GM12878 (cell line): ENCODE data around the gene SEMA5A. TPM values are rescaled to one million over a fixed set of nuclear protein-coding genes. Genes with fewer than 3 reads are reported as not detected.

Experiments used
- ATAC-seq: fragments of 200-7000 bp; cut with Tn5 transposase; 3 replicates; pipeline ENCODE4 v1.9.1; 2020; ENCODE audit warnings: mild to moderate bottlenecking, moderate library complexity
- BruUV-seq: library from RNA; stranded (reverse); fragments of 400-500 nt; replicated peaks from 2 replicates; lab custom pipeline; 2021; lab: Mats Ljungman, UMichigan
- CTCF ChIA-PET: fragments of 300-600 bp; sonication (Branson Sonifier 250); formaldehyde crosslinking; extraction: SDS; loops from one replicate; lab custom pipeline; 2021; ENCODE audit warnings: inconsistent platforms; lab: Yijun Ruan, JAX
- POLR2A ChIA-PET: fragments of 350-600 bp; formaldehyde crosslinking; extraction: SDS; loops from one replicate; lab custom pipeline; 2021; ENCODE audit warnings: inconsistent platforms; lab: Charles Lee
- RAD21 ChIA-PET: fragments of 300-600 bp; sonication (Branson Sonifier 250); formaldehyde crosslinking; loops from one replicate; lab custom pipeline; 2023; ENCODE audit warnings: antibody characterized with exemption; ENCODE audit not compliant: unreplicated experiment; lab: Charles Lee
- SMC1A ChIA-PET: fragments of 300-600 bp; sonication (Branson Sonifier 250); formaldehyde crosslinking; loops from one replicate; lab custom pipeline; 2023; ENCODE audit not compliant: unreplicated experiment, uncharacterized antibody; lab: Charles Lee
- DNase-seq: peaks from one replicate; pipeline ENCODE4 v3.0.0-alpha.2; 2011; ENCODE audit warnings: low read depth, low spot score
- FAIRE-seq: peaks from 3 replicates; lab custom pipeline; 2011; peaks lifted over from hg19 to GRCh38; lab: Jason Lieb, UNC
- H2AFZ ChIP-seq: 2 replicates; pipeline ENCODE4 v1.6.0; 2011; ENCODE audit warnings: low read depth, low read length, control low read depth; ENCODE audit not compliant: control insufficient read depth
- H3K27ac ChIP-seq: 2 replicates; pipeline ENCODE4 v1.5.1; 2011; ENCODE audit warnings: control low read depth; ENCODE audit not compliant: control insufficient read depth, insufficient read depth
- H3K27me3 ChIP-seq, 2 experiments: replicated peaks in 1 of 2; 2 replicates each; pipeline versions ENCODE4 v1.6.0 to v1.6.1; 2011; ENCODE audit warnings: low read length in 1 of 2; ENCODE audit not compliant: control insufficient read depth in 2 of 2, insufficient read depth in 2 of 2
- H3K36me3 ChIP-seq, 2 experiments: 2 replicates each; pipeline ENCODE4 v1.5.1; 2011; ENCODE audit warnings: low read length in 1 of 2; ENCODE audit not compliant: control insufficient read depth in 2 of 2, insufficient read depth in 2 of 2
- H3K4me1 ChIP-seq: 2 replicates; pipeline ENCODE4 v1.6.1; 2011; ENCODE audit warnings: mild to moderate bottlenecking, low read length, moderate library complexity, mixed read lengths; ENCODE audit not compliant: control insufficient read depth, insufficient read depth
- H3K4me2 ChIP-seq: 2 replicates; pipeline ENCODE4 v1.6.0; 2011; ENCODE audit warnings: control low read depth; ENCODE audit not compliant: control insufficient read depth, insufficient read depth
- H3K4me3 ChIP-seq: fragments of 200-600 bp; sonication (generic); 2 replicates; pipeline ENCODE4 v1.5.1; 2016
- H3K79me2 ChIP-seq: 2 replicates; pipeline ENCODE4 v1.6.0; 2011; ENCODE audit warnings: low read length; ENCODE audit not compliant: control insufficient read depth, insufficient read depth
- H3K9ac ChIP-seq: 2 replicates; pipeline ENCODE4 v1.8.0; 2011; ENCODE audit warnings: low read length, control low read depth, mixed read lengths; ENCODE audit not compliant: control insufficient read depth, insufficient read depth
- H3K9me3 ChIP-seq: replicated peaks from 3 replicates; pipeline ENCODE4 v1.5.1; 2011; ENCODE audit warnings: mild to moderate bottlenecking, low read length; ENCODE audit not compliant: control insufficient read depth, insufficient read depth
- H4K20me1 ChIP-seq: 2 replicates; pipeline ENCODE4 v1.6.0; 2011; ENCODE audit not compliant: control insufficient read depth, insufficient read depth
- BACH1 ChIP-seq: fragments of 450-650 bp; IDR thresholded peaks from 2 replicates; pipeline ENCODE4 v1.6.1; 2017; ENCODE audit warnings: mild to moderate bottlenecking, borderline replicate concordance
- CBFB ChIP-seq: IDR thresholded peaks from 2 replicates; pipeline ENCODE4 v1.6.1; 2016; ENCODE audit warnings: antibody characterized with exemption, low read depth
- FOXK2 ChIP-seq: fragments of 450-650 bp; IDR thresholded peaks from 2 replicates; pipeline ENCODE4 v1.6.1; 2017; ENCODE audit warnings: mild to moderate bottlenecking, moderate library complexity
- KAT2A ChIP-seq: conservative IDR thresholded peaks from 2 replicates; pipeline ENCODE4 v1.6.1; 2011; ENCODE audit warnings: low read depth, low read length; ENCODE audit not compliant: control insufficient read depth
- MXI1 ChIP-seq: fragments of 150-350 bp; IDR thresholded peaks from 2 replicates; pipeline ENCODE4 v1.6.1; 2011; ENCODE audit warnings: low read depth, mild to moderate bottlenecking, inconsistent platforms, low read length, improper control_type of control experiment
- NBN ChIP-seq: fragments of 450-650 bp; IDR thresholded peaks from 2 replicates; pipeline ENCODE4 v1.6.1; 2016
- NFYA ChIP-seq: IDR thresholded peaks from 2 replicates; pipeline ENCODE4 v1.6.1; 2011; ENCODE audit warnings: low read depth, mild to moderate bottlenecking, low read length, improper control_type of control experiment, borderline replicate concordance
- PAX5 ChIP-seq: IDR thresholded peaks from 2 replicates; pipeline ENCODE4 v1.6.1; 2011; ENCODE audit warnings: low read depth, low read length, borderline replicate concordance
- POLR2A ChIP-seq: IDR thresholded peaks from 2 replicates; pipeline ENCODE4 v1.6.1; 2011; ENCODE audit warnings: low read depth, mild to moderate bottlenecking, low read length
- SMAD1 ChIP-seq: fragments of 450-650 bp; IDR thresholded peaks from 2 replicates; pipeline ENCODE4 v1.6.1; 2018; ENCODE audit warnings: mild to moderate bottlenecking, low read depth; ENCODE audit not compliant: partially characterized antibody
- SPI1 ChIP-seq: IDR thresholded peaks from 2 replicates; pipeline ENCODE4 v1.6.1; 2011; ENCODE audit warnings: low read depth, mild to moderate bottlenecking, low read length, moderate library complexity, borderline replicate concordance; ENCODE audit not compliant: insufficient read depth
- ZZZ3 ChIP-seq: IDR thresholded peaks from 2 replicates; pipeline ENCODE4 v1.6.1; 2011; ENCODE audit warnings: low read depth; ENCODE audit not compliant: control insufficient read depth, insufficient read length
- WGBS: methylation state at CpG from one replicate; pipeline ENCODE4 v1.1.6; 2016; ENCODE audit warnings: low lambda C conversion rate; ENCODE audit not compliant: insufficient replicate concordance, insufficient coverage; ENCODE audit errors: missing lambda C conversion rate; 5-methylcytosine and 5-hydroxymethylcytosine counted together
- in situ Hi-C: fragments of 300-500 bp; cut with MboI; formaldehyde crosslinking; loops from 9 replicates; pipeline ENCODE4 v1.14.3; 2018; ENCODE audit warnings: mixed read lengths
- intact Hi-C: fragments of 100-400 bp; cut with micrococcal nuclease; formaldehyde crosslinking; loops from one replicate; pipeline ENCODE4 v1.14.2; 2022; ENCODE audit not compliant: unreplicated experiment
- polyA plus RNA-seq, 11 experiments: library from polyadenylated mRNA; depleted of rRNA in 4 of 11; unstranded in 6 of 11; stranded (reverse) in 5 of 11; fragments of >200 nt; fragmentation: Nextera tagmentation in 4 of 11; fragmentation: Illumina TruSeq in 1 of 11; extraction: Ambion mirVana in 4 of 11; extraction: Trizol in 1 of 11; gene quantifications; 1 replicate in 1 of 11; 2 replicates in 10 of 11; pipeline versions ENCODE4 v1.2.1 to v1.2.3, GENCODE V29; 2011 to 2016; ENCODE audit warnings: inconsistent platforms in 2 of 11, missing spikeins in 2 of 11, low read depth in 1 of 11
- total RNA-seq, 4 experiments: library from RNA; depleted of rRNA in 3 of 4; stranded (reverse); fragments of >200 nt in 3 of 4; fragmentation: Illumina TruSeq in 1 of 4; extraction: Trizol in 1 of 4; gene quantifications; 2 replicates each; pipeline versions ENCODE4 v1.2.1 to v1.2.3, GENCODE V29; 2013 to 2021
- TF ChIP-seq, protein P1 (sequence below): fragments of 450-650 bp; IDR thresholded peaks from 2 replicates; pipeline ENCODE4 v1.6.1; 2017; ENCODE audit warnings: mild to moderate bottlenecking, low read depth, inconsistent platforms; ENCODE audit not compliant: poor library complexity, severe bottlenecking
- TF ChIP-seq, protein P2 (sequence below): fragments of 450-650 bp; IDR thresholded peaks from 2 replicates; pipeline ENCODE4 v1.6.1; 2017; ENCODE audit warnings: mild to moderate bottlenecking, moderate library complexity
- TF ChIP-seq, protein P3 (sequence below): fragments of 450-650 bp; conservative IDR thresholded peaks from 2 replicates; pipeline ENCODE4 v1.6.1; 2017; ENCODE audit warnings: mild to moderate bottlenecking, moderate library complexity

Gene SEMA5A
- total and polyA plus RNA-seq, 10 of the 15 experiments (the other 5 are each of a cell fraction or from before 2014, with no cell fraction given), result 0.03 to 2.4 (median 0.09) TPM; not detected in 1

DNA sequence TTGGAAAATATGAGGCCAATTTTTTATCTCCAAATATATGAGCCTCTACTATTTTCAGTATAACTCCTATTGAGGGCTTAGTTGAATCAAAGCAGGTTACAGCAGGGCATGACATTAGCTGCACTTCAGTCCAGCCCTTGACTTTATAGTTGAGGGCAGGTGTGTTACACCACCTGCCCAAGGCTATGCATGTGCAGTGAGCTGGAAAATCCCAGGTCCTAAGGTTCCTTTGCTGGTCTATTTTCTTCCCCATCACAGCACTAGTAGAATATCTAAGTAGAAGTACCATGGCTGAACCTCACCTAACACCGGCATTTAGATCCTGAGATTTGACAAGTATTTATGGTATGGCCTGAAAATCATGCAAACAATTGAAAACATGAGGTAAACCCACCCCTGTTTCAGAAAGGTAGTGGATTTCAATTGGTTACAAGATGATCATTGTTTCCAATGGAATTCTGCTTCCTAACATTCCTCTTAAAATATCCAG, 201.1 kb downstream of the SEMA5A start (continued):
- TF ChIP-seq, protein P1, sequence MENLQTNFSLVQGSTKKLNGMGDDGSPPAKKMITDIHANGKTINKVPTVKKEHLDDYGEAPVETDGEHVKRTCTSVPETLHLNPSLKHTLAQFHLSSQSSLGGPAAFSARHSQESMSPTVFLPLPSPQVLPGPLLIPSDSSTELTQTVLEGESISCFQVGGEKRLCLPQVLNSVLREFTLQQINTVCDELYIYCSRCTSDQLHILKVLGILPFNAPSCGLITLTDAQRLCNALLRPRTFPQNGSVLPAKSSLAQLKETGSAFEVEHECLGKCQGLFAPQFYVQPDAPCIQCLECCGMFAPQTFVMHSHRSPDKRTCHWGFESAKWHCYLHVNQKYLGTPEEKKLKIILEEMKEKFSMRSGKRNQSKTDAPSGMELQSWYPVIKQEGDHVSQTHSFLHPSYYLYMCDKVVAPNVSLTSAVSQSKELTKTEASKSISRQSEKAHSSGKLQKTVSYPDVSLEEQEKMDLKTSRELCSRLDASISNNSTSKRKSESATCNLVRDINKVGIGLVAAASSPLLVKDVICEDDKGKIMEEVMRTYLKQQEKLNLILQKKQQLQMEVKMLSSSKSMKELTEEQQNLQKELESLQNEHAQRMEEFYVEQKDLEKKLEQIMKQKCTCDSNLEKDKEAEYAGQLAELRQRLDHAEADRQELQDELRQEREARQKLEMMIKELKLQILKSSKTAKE, result no peak
- TF ChIP-seq ZZZ3 (no peak), PAX5 (no peak), KAT2A (no peak), FOXK2 (no peak), POLR2A (no peak)

DNA sequence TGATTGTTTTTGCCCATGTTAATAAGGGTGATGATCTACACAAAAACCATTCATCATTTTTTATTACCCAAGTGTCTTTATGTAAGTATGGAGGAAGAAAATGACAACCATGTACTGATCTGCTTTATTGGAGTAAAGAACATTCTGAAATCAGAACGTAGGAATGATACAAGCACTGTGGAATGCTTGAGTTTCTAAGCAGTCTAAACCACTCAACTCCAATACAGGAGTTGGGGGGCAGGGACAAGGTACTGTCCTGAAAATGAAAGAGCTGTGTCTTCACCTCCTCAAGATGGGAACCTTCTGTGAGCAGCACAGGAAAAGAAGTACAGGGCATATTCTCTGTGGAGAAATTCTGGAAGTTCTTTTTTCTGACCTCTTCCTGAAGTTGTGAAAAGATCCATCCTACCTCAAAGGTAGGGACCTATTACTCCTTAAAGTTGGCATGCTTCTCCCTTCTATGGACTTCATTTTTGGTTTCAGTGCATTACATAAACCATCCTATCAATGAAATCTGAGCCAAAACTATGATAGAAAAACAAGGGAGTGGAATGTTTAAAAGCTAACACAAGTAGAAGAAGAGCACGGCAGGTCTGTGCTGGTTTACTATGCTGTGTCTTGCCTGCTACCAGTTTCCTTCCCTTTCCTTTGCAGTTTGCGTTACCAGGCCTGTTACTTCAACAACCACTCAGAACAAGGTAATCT, 202.6 kb downstream of the SEMA5A start:
- no peak overlapping the region for H3K27ac ChIP-seq
- 30% methylated on average over 3 of the region's 3 CpGs for WGBS
- RAD21 ChIA-PET, result no interaction called here
- no peaks in the 10 kb centered on the region; a peak in 1 of 4 replicates for H3K27me3 ChIP-seq
- no peak for FAIRE-seq
- DNase-seq, result no peak
- no peak overlapping the region for H3K9ac ChIP-seq
- no peaks in the 10 kb centered on the region for H3K36me3 ChIP-seq
- H3K9me3 ChIP-seq, result no peaks in the 10 kb centered on the region; the same call in 2 of the 3 replicates
- in situ Hi-C loops, result no loop called here
- no peaks in the 10 kb centered on the region for H3K79me2 ChIP-seq
- no peak overlapping the region for H2AFZ ChIP-seq
- CTCF ChIA-PET, result no interaction called here
- H4K20me1 ChIP-seq, result no peaks in the 10 kb centered on the region
- no TSS peak for BruUV-seq
- no peak overlapping the region for H3K4me3 ChIP-seq
- intact Hi-C loops, result no loop called here
- POLR2A ChIA-PET, result no interaction called here
- ATAC-seq, result no peak
- no peaks in the 10 kb centered on the region for H3K4me1 ChIP-seq
- SMC1A ChIA-PET, result no interaction called here
- no peak overlapping the region for H3K4me2 ChIP-seq
- TF ChIP-seq CBFB (no peak), SMAD1 (no peak), MXI1 (no peak), BACH1 (no peak), NBN (no peak), NFYA (no peak), SPI1 (no peak)
- TF ChIP-seq, protein P2, sequence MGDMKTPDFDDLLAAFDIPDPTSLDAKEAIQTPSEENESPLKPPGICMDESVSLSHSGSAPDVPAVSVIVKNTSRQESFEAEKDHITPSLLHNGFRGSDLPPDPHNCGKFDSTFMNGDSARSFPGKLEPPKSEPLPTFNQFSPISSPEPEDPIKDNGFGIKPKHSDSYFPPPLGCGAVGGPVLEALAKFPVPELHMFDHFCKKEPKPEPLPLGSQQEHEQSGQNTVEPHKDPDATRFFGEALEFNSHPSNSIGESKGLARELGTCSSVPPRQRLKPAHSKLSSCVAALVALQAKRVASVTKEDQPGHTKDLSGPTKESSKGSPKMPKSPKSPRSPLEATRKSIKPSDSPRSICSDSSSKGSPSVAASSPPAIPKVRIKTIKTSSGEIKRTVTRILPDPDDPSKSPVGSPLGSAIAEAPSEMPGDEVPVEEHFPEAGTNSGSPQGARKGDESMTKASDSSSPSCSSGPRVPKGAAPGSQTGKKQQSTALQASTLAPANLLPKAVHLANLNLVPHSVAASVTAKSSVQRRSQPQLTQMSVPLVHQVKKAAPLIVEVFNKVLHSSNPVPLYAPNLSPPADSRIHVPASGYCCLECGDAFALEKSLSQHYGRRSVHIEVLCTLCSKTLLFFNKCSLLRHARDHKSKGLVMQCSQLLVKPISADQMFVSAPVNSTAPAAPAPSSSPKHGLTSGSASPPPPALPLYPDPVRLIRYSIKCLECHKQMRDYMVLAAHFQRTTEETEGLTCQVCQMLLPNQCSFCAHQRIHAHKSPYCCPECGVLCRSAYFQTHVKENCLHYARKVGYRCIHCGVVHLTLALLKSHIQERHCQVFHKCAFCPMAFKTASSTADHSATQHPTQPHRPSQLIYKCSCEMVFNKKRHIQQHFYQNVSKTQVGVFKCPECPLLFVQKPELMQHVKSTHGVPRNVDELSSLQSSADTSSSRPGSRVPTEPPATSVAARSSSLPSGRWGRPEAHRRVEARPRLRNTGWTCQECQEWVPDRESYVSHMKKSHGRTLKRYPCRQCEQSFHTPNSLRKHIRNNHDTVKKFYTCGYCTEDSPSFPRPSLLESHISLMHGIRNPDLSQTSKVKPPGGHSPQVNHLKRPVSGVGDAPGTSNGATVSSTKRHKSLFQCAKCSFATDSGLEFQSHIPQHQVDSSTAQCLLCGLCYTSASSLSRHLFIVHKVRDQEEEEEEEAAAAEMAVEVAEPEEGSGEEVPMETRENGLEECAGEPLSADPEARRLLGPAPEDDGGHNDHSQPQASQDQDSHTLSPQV, result no peak
- TF ChIP-seq, protein P3, sequence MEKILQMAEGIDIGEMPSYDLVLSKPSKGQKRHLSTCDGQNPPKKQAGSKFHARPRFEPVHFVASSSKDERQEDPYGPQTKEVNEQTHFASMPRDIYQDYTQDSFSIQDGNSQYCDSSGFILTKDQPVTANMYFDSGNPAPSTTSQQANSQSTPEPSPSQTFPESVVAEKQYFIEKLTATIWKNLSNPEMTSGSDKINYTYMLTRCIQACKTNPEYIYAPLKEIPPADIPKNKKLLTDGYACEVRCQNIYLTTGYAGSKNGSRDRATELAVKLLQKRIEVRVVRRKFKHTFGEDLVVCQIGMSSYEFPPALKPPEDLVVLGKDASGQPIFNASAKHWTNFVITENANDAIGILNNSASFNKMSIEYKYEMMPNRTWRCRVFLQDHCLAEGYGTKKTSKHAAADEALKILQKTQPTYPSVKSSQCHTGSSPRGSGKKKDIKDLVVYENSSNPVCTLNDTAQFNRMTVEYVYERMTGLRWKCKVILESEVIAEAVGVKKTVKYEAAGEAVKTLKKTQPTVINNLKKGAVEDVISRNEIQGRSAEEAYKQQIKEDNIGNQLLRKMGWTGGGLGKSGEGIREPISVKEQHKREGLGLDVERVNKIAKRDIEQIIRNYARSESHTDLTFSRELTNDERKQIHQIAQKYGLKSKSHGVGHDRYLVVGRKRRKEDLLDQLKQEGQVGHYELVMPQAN, result no peak
